HEK293T (cell line): ENCODE measurements around the gene NR6A1.

ENCODE experiments used
- SP1 ChIP-seq: fragments of 450-650 bp; IDR thresholded peaks from 2 replicates; pipeline ENCODE4 v1.6.1; 2017
- SUZ12 ChIP-seq: fragments of 450-650 bp; IDR thresholded peaks from 2 replicates; pipeline ENCODE4 v1.6.1; 2016; ENCODE audit warnings: mild to moderate bottlenecking
- ZNF384 ChIP-seq: fragments of 450-650 bp; IDR thresholded peaks from 2 replicates; pipeline ENCODE4 v1.6.1; 2016

- TF ChIP-seq SP1 (no peak), SUZ12 (no peak), ZNF384 (no peak)
Measured at GRCh38 chr9:124599121-124599795, 171.9 kb downstream of the NR6A1 start.
